K562 (cell line): Measurements from ENCODE around the gene SLC4A9. TPM values are rescaled to one million over a fixed set of nuclear protein-coding genes. Genes with fewer than 3 reads are reported as not detected.

ENCODE experiments used
- ATAC-seq: fragments of 200-7000 bp; cut with Tn5 transposase; 3 replicates; pipeline ENCODE4 v1.9.1; 2020; ENCODE audit warnings: moderate library complexity
- BruUV-seq: library from RNA; stranded (reverse); fragments of 400-500 nt; replicated peaks from 2 replicates; lab custom pipeline; 2021; lab: Mats Ljungman, UMichigan
- CTCF ChIA-PET: fragments of 300-600 bp; formaldehyde crosslinking; extraction: SDS; loops from one replicate; lab custom pipeline; 2021; ENCODE audit warnings: low intra/inter-chr PET ratio; lab: Yijun Ruan, JAX
- POLR2A ChIA-PET: fragments of 300-600, 350-650 bp; sonication (Branson Sonifier 250); formaldehyde crosslinking; extraction: SDS; loops from one replicate; lab custom pipeline; 2021; ENCODE audit warnings: antibody characterized with exemption, inconsistent platforms; lab: Yijun Ruan, JAX
- DNase-seq, 4 experiments: peaks; one replicate each; pipeline versions ENCODE4 v3.0.0 to v3.0.0-alpha.2; 2011 to 2018; ENCODE audit warnings: low spot score in 3 of 4, mixed read lengths in 3 of 4; ENCODE audit errors: extremely low read depth in 1 of 4
- FAIRE-seq: peaks from 2 replicates; lab custom pipeline; 2011; peaks lifted over from hg19 to GRCh38; lab: Jason Lieb, UNC
- H2AFZ ChIP-seq: 2 replicates; pipeline ENCODE4 v1.6.0; 2011; ENCODE audit warnings: low read depth, low read length, control low read depth, inconsistent platforms
- H3K27ac ChIP-seq: fragments of 200-600 bp; 3 replicates; pipeline ENCODE4 v1.8.0; 2011; ENCODE audit warnings: low read depth, mild to moderate bottlenecking, control low read depth, inconsistent platforms, low read length, moderate library complexity, mixed read lengths; ENCODE audit errors: extremely low read depth
- H3K27me3 ChIP-seq, 2 experiments: fragments of 300-600 bp in 1 of 2; 2 replicates in 1 of 2; 3 replicates in 1 of 2; pipeline versions ENCODE4 v1.6.0 to v1.8.0; 2011; ENCODE audit warnings: inconsistent platforms in 2 of 2, low read length in 2 of 2, mild to moderate bottlenecking in 1 of 2, mixed read lengths in 1 of 2, moderate library complexity in 1 of 2; ENCODE audit not compliant: control insufficient read depth in 2 of 2, insufficient read depth in 2 of 2
- H3K36me3 ChIP-seq: fragments of 300-600 bp; 3 replicates; pipeline ENCODE4 v1.8.0; 2011; ENCODE audit warnings: mild to moderate bottlenecking, low read length, inconsistent platforms; ENCODE audit not compliant: control insufficient read depth, insufficient read depth
- H3K4me1 ChIP-seq, 2 experiments: fragments of 200-600 bp in 1 of 2; replicated peaks in 1 of 2; 2 replicates in 1 of 2; 3 replicates in 1 of 2; pipeline versions ENCODE4 v1.5.1 to v1.8.0; 2011; ENCODE audit warnings: inconsistent platforms in 2 of 2, low read length in 2 of 2, mild to moderate bottlenecking in 1 of 2, mixed read lengths in 1 of 2, moderate library complexity in 1 of 2; ENCODE audit not compliant: control insufficient read depth in 2 of 2, insufficient read depth in 2 of 2
- H3K4me2 ChIP-seq: 2 replicates; pipeline ENCODE4 v1.6.1; 2011; ENCODE audit warnings: low read length, control low read depth, inconsistent platforms, mixed read lengths; ENCODE audit not compliant: insufficient read depth
- H3K4me3 ChIP-seq: fragments of 200-600 bp; sonication (generic), shearing (Covaris generic); 2 replicates; pipeline ENCODE4 v1.5.1; 2016; ENCODE audit warnings: control low read depth, inconsistent platforms
- H3K79me2 ChIP-seq: fragments of 200-600 bp; 3 replicates; pipeline ENCODE4 v1.8.0; 2011; ENCODE audit warnings: low read length, inconsistent platforms; ENCODE audit not compliant: control insufficient read depth, insufficient read depth
- H3K9ac ChIP-seq, 2 experiments: 2 replicates each; pipeline versions ENCODE4 v1.6.0 to v1.6.1; 2011; ENCODE audit warnings: low read depth in 2 of 2, low read length in 2 of 2, control low read depth in 1 of 2, inconsistent platforms in 1 of 2, mild to moderate bottlenecking in 1 of 2, mixed read lengths in 1 of 2; ENCODE audit not compliant: insufficient read depth in 1 of 2
- H3K9me1 ChIP-seq: one replicate; pipeline ENCODE4 v1.6.0; 2011; ENCODE audit warnings: inconsistent platforms, mild to moderate bottlenecking, low read length, moderate library complexity; ENCODE audit not compliant: control insufficient read depth, insufficient read depth
- H3K9me3 ChIP-seq: replicated peaks from 2 replicates; pipeline ENCODE4 v1.5.1; 2011; ENCODE audit warnings: low read depth, low read length, inconsistent platforms; ENCODE audit not compliant: control insufficient read depth, insufficient read depth
- H4K20me1 ChIP-seq: replicated peaks from 2 replicates; pipeline ENCODE4 v1.6.1; 2011; ENCODE audit warnings: low read length, inconsistent platforms, mixed read lengths; ENCODE audit not compliant: control insufficient read depth, insufficient read depth
- ESRRA ChIP-seq: fragments of 450-650 bp; IDR thresholded peaks from 2 replicates; pipeline ENCODE4 v1.6.1; 2014; ENCODE audit warnings: low read depth, mild to moderate bottlenecking, moderate library complexity, borderline replicate concordance
- GABPB1 ChIP-seq: sonication (generic); formaldehyde crosslinking; IDR thresholded peaks from 2 replicates; pipeline ENCODE4 v1.8.0; 2022; ENCODE audit warnings: mild to moderate bottlenecking, missing genetic modification reagents
- POLR3A ChIP-seq: IDR thresholded peaks from 2 replicates; pipeline ENCODE4 v1.6.1; 2011; ENCODE audit warnings: borderline replicate concordance, mild to moderate bottlenecking, moderate library complexity; ENCODE audit not compliant: insufficient read length, insufficient read depth; ENCODE audit errors: extremely low read depth
- SMC3 ChIP-seq: conservative IDR thresholded peaks from 2 replicates; pipeline ENCODE4 v1.6.1; 2011; ENCODE audit warnings: low read depth, low read length, improper control_type of control experiment; ENCODE audit not compliant: insufficient read depth
- SPI1 ChIP-seq: IDR thresholded peaks from 2 replicates; pipeline ENCODE4 v1.6.1; 2011; ENCODE audit warnings: low read depth, low read length, control low read depth, borderline replicate concordance
- ZBTB34 ChIP-seq: fragments of 250-450 bp; sonication (Bioruptor Pico); IDR thresholded peaks from 2 replicates; pipeline ENCODE4 v1.8.0; 2021; ENCODE audit warnings: mild to moderate bottlenecking, moderate library complexity
- ZBTB40 ChIP-seq, 2 experiments: fragments of 450-650 bp in 1 of 2; sonication (generic) in 1 of 2; formaldehyde crosslinking in 1 of 2; IDR thresholded peaks; 2 replicates each; pipeline versions ENCODE4 v1.7.1 to v1.9.0; 2016 to 2022; ENCODE audit warnings: inconsistent platforms in 1 of 2, mild to moderate bottlenecking in 1 of 2, missing genetic modification reagents in 1 of 2
- ZNF766 ChIP-seq: fragments of 200-800 bp; sonication (Bioruptor generic); conservative IDR thresholded peaks from 2 replicates; pipeline ENCODE4 v1.6.1; 2016; ENCODE audit warnings: missing genetic modification characterization, missing compliant biosample characterization
- WGBS: fragments of 100-300 bp; shearing (Covaris generic); methylation state at CpG from one replicate; pipeline ENCODE4 v1.1.6; 2016; ENCODE audit warnings: low coverage, mixed read lengths; ENCODE audit not compliant: insufficient coverage; ENCODE audit errors: missing lambda C conversion rate; 5-methylcytosine and 5-hydroxymethylcytosine counted together
- in situ Hi-C: fragments of 300-500 bp; cut with MboI; formaldehyde crosslinking; loops from 4 replicates; pipeline ENCODE4 v1.15.0; 2018; ENCODE audit warnings: inconsistent platforms, mixed read lengths
- intact Hi-C: fragments of 100-400 bp; cut with micrococcal nuclease; formaldehyde crosslinking; loops from 2 replicates; pipeline ENCODE4 v1.14.2; 2022
- polyA plus RNA-seq, 8 experiments: library from polyadenylated mRNA; depleted of rRNA in 4 of 8; stranded (reverse) in 5 of 8; unstranded in 3 of 8; fragments of >200 nt; fragmentation: Nextera tagmentation in 2 of 8; fragmentation: Illumina TruSeq in 1 of 8; extraction: Ambion mirVana in 2 of 8; extraction: Trizol in 1 of 8; gene quantifications; 2 replicates each; pipeline versions ENCODE4 v1.2.1 to v1.2.3, GENCODE V29; 2011 to 2014; ENCODE audit warnings: inconsistent platforms in 1 of 8, missing spikeins in 1 of 8
- total RNA-seq, 7 experiments: library from RNA; depleted of rRNA in 6 of 7; stranded (reverse); fragments of >200 nt in 6 of 7; fragmentation: Illumina TruSeq in 2 of 7; extraction: Trizol in 2 of 7; gene quantifications; 2 replicates each; pipeline versions ENCODE4 v1.2.1 to v1.2.3, GENCODE V29; 2011 to 2021; ENCODE audit warnings: low replicate concordance in 1 of 7

The SLC4A9 gene
- total and polyA plus RNA-seq, 9 of the 15 experiments (the other 6 are each of a cell fraction or from before 2014, with no cell fraction given), result 0.05 to 0.13 TPM; not detected in 7

DNA sequence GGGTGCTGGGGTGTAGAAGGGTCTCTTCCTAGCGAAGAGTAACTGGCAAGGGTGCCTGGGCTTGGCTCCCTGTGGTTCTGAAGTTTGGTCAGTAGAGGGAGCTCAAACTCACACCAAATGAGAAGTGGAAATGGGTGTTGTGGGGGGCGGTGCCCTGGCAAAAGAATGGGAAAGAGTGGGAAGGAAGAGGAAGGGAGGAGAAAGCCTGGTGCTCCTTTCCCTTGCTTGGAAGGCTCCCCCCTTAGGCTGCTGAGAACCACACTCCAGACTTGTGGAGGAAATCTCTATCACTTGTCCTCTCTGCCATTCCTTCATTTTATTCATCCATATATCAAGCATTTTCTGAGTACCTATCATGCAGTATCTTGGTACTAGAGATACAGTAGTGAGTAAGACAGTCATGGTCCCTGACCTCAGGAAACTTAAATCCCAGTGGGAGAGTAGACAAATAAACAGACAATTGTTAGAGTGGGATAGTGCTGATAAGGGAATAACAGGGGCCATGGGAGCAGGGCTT is 13.0 kb downstream of the SLC4A9 start:
- in situ Hi-C loops, result no loop called here
- intact Hi-C loops, result loop anchor here (1.0 to 5.0 kb wide), 4 partner anchors 174 to 361 kb away; partner anchors contain the start of gene EIF4EBP3
- WGBS, result 8% methylated on average over 2 of the region's 2 CpGs
- CTCF ChIA-PET, result interaction anchor here (1.2 to 1.3 kb wide), 2 partner anchors 10 to 362 kb away, joined by 3 to 4 read pairs; no protein-coding TSS in a partner anchor
- no peaks in the 10 kb centered on the region for H4K20me1 ChIP-seq
- H3K79me2 ChIP-seq, result no peaks in the 10 kb centered on the region
- no peaks in the 10 kb centered on the region for H3K36me3 ChIP-seq
- DNase-seq (peak; percentile 62 to 78 (median 75)), ATAC-seq (peak; percentile 87), FAIRE-seq (peak; percentile 89)
- H3K27ac ChIP-seq, result no peak overlapping the region
- POLR2A ChIA-PET, result interaction anchor here (0.6 to 2.0 kb wide), 13 partner anchors 10 to 353 kb away, joined by 3 to 6 read pairs (median 4); partner anchors contain the start of genes ANKHD1, SLC4A9 and SRA1
- H3K27me3 ChIP-seq, result no peaks in the 10 kb centered on the region
- H3K9ac ChIP-seq, result peak overlapping the region; percentile 11 to 66; a peak in 2 of 4 replicates
- no TSS peak for BruUV-seq
- H3K4me2 ChIP-seq, result peak overlapping the region; percentile 30
- no peaks in the 10 kb centered on the region for H3K9me3 ChIP-seq
- H3K4me1 ChIP-seq, result peaks cover 6 to 7% of the 10 kb centered on the region in 2 experiments; a peak in 2 of 5 replicates
- no peak overlapping the region for H3K4me3 ChIP-seq
- H3K9me1 ChIP-seq, result no peaks in the 10 kb centered on the region
- peak overlapping the region; percentile 63 for H2AFZ ChIP-seq
- TF ChIP-seq SPI1 (peak; percentile 48; the same call in 1 of the 2 replicates), ESRRA (peak; percentile 41; the same call in 1 of the 2 replicates), GABPB1 (peak; percentile 30; the same call in 1 of the 2 replicates), ZNF766 (no peak), SMC3 (peak; percentile 55), POLR3A (no peak), ZBTB40 (IDR thresholded peaks at IDR 0.05) (0 out of 2 replicates have a peak, but pooled peaks have one; percentile 44), ZBTB40 (CRISPR knock-in tag; IDR thresholded peaks at IDR 0.05) (no peak), ZBTB34 (no peak)
